ENCODE data around the gene AQP12A.

The AQP12A gene

DNA sequence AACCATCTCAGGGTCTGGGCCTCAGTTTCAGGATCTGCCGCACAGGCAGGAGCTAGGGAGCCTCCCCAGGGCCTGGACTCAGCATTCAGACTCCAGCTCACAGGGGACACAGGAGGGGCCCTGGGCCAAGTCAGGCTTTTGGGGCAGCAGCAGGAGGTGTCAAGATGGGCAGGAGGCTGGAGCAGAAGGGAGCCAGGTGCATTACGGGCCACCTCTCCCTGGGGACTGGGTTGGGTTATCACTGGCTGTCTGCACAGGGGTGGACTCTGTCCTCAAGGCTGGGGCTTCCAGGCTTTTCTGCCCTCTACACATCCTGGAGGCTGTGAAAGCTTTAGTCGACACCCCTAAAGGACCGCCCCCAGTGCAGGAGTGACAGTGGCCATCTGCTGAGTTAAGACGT, 20.0 kb downstream of the AQP12A start:
- DNase-seq: no peak

DNA sequence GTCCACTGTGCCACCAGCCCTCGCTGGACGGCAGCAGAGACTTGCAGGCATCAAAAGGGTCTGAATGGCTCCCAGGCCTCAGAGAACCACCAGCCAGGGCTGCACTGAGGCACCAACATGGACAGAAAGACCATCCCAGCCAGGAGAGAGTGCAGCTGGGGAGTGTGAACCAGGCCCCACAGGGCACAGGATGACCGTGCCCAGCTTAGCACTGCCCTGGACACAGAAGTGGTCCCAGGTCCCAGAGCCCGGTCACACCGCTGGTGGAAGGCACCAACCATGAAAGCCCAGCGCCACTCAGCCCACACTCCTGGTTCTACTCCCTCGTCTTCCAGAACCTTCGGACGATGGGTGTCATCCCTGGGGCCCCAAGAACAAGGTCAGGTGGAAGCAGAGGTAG, 20.5 kb downstream of the AQP12A start:
- DNase-seq: no peak

DNA sequence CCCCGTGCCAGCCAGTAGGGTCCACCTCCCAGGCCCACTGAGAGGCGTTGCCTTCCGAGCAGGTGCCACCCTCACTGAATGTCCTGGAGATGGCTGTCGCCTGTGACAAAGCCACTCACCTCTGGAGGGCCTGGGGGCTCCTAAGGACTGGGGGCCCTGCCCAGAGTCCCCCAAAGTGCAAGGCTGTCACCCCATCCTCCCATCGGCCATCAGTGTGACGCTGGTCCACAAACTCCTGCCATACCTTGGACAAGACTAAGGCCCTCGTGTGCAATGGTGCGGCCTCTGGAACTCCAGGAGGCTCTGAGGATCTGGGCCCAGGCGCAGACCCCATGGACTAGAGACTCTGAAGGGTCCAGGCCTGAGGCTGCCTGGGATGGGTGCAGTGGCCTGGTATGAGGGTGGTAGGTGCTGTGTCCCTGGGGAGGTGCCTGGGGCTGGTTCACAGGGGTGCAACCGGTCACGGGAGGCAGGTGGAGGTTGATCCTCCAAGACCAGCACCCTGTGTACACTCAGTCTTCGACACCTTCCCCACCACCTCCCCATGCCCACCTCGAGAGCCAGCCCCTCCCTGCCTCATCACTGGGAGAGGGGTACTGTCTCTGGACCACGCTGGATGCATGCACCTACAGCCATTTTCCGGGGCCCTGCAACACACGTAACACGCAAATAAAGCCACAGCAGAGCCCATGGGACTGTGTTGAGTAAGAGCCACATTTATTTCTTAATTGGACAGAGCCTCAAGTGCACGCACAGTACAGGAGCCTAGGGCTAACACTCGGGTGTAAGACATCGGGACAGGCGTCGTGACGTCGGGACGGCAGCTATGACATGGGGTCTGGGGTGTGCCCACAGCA, 21.6 kb downstream of the AQP12A start:
- no peak for DNase-seq

DNA sequence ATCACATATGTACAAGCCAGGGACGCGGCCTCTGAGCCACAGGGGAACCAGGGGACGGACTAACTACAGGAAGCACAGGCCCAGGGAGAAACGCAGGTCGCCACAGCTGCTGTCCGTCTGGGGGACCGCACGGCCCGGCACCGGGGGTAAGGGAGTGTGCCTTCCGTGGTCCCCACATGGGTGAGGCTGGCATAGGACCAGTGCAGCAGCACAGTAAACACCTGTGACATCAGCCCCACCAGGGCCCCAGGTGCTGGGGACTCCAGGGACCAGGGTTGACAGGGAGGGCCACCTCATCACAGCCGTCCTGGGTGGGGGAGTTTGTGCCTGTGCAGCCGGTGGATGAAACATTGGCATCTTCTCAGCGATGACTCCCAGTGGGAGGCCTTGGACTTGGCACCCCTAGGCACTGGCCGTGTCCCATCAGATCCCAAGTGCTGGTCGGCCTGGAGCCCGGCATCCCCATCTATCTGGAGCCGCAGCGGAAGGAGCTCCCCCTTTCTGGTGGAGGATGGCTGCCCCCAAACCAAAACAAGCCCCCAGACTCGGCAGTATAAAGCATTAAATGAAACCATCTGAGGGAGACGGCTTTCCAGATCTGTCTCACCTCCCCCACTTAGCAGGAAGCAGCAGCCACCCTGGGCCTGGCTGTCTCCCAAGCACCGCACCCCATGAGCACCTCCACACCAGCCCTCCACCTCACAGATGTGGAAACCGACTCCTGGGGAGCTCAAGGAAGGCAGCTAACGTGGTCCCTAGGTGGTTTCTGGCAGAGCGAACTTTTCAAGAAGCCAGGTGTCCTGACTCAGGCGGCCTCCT, 22.5 kb downstream of the AQP12A start:
- no peak for DNase-seq

DNA sequence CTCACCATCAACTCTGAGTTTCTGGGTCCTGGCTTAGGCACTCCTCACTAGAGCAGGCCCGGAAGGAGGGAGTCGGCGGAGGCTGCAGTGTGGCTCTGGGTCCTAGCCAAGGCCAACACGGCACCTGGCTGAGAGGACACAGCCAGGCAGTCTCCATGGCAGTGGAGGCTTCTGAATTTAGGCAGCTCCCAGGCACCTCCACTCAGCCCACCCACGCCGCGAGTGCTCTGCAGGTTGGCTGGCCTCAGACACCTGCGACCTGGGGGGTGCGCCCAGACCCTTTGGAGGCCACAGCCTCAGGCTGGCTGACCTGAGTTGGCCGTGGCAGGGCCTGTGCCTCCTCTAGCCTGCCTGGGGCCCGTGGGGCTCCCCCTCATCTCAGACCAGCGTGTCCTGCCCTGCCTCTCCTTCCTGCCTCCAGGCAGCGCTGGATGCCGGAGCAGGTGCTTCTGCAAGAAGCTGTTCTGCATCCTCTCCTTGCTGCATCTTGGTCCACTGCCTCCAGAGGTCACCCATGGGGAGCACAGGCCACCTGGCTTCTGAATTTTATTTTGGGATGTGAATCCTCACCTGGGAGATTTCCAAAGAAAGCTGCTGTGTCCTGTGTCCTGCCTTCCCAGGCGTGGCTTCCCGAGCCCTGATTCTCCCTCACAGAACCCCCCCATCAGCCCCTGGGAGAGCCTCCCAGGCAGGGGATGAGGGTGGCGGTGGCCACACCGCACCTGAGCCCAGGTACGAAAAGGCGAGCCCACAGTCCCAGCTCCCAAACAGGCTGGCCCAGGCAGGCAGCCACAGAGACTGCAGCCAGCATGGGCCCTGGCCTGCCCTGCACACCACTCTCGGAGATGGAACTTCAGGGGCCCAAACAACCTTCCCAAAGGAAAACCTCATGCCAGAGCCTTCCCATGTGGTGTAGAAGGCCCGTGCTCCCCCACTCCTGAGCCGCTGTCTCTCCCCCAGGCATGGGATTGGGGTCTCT, 23.4 kb downstream of the AQP12A start:
- DNase-seq: no peak

DNA sequence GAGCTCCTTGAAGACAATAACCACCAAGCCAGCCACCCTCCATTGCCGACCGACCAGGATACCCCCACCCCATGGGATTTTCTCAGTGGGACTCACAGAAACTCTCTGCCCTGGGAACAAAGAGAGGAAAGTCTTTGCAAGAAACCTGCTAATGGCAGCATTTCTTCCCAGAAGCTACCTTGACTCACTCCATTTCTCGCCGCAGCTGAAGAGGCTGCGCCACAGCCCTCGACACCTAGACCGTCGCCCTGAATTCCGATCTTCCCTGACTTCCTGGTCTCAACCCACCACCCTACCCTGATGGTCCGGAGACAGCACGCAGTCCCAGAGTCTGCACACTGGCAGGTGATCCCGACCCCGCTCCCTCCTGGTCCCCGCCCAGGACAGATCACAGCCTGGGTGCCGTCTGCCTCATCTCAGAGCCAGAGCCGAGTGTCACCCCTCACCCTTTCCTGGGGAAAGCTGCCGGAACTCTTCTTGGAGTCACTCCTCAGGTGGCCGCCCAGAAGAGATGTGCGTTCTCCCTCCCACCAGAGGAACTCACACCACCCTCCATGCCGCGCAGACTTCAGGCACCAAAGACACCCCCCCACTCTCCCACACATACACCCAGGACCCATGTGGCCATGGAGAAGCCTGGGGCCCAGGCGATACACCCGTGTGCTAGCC, 24.6 kb downstream of the AQP12A start:
- DNase-seq: no peak

DNA sequence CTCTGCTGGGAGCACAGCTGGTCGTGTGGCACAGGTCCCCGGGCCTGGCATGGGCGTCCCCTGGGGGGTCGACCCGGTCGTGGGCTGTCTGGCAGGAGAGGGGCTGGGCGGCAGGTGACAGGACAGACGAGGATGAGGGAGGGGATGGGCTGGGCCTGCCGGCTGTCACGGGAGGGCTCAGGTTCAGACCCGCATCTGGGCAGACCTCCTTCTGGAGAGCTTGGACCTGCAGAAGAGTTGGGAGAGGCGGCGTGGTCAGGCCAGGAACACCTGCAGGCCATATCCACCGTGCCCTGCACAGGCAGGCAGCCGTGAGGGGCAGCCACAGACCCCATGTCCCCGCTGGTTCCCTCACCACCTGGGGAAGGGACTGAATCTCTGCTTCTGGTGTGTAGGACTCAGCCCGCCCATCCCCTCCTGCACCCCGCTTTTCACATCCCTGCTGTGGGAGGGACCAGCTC, 25.5 kb downstream of the AQP12A start:
- DNase-seq: no peak

DNA sequence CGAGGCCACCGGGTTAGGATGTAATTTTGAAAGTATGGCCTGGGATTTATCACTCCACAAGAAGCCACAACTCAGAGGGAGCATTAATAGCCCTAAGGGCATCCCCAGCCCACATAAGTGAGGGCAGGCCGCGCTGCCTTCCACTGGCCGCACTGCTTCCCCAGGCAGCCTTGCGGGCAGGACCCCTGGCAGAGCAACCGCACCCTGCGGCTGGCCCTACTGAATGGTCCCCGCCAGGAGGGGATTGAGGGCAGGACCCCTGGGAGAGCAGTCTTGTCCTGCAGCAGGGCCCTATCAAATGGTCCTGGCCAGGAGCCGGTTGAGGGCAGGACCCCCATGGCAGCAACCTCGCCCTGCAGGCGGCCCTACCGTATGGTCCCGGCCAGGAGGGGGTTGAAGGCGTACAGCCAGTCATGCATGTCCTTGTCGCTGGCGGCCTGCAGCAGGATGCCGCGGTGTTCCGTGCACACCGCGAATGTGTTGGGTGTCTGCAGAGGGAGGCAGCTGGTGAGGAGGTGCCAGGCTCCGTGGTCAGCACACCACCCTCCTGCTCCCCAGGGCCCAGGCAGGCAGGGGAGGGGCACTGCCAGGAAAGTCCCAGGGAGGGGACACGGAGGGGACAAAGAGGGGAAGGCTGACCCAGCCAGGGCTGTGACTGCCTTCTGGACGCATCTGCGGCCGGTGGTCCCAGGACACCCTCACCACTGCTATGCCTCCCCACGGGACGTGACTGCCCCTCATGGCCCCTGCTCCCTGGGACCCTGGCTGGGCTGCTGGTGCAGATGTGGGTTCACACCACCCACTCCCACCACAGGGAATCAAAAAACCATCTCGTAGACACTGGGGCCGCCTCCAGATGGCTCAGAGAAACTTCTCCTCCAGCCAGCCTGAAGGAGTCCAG, 26.3 kb downstream of the AQP12A start:
- DNase-seq: no peak

DNA sequence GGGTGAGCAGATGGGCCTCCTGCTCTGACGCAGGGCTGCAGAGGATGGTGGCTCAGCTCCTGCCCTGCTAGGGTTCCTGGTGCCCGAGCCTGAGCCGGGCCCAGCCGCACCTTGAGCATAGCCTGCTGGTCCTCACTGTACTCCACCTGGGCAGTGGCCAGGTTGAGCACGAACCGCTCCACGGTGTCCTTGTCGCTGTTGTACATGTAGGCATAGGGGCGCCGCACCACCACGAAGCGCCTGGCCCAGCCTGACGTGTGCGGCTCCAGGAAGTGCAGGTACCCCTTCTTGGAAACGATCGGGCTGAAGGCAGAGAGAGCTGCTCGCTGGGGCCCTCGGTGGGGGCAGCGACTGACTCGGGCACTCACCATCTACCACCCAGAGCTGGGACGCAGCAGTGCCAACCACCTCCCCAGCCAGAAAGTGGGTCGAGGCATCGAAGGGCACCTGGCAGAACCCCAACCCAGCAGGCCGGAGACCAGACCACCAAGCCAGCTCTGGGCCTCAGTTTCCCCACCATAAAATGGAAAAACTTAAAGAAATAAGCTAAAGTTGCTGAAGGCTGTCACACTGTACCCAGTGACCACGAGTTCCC, 27.3 kb downstream of the AQP12A start:
- no peak for DNase-seq

DNA sequence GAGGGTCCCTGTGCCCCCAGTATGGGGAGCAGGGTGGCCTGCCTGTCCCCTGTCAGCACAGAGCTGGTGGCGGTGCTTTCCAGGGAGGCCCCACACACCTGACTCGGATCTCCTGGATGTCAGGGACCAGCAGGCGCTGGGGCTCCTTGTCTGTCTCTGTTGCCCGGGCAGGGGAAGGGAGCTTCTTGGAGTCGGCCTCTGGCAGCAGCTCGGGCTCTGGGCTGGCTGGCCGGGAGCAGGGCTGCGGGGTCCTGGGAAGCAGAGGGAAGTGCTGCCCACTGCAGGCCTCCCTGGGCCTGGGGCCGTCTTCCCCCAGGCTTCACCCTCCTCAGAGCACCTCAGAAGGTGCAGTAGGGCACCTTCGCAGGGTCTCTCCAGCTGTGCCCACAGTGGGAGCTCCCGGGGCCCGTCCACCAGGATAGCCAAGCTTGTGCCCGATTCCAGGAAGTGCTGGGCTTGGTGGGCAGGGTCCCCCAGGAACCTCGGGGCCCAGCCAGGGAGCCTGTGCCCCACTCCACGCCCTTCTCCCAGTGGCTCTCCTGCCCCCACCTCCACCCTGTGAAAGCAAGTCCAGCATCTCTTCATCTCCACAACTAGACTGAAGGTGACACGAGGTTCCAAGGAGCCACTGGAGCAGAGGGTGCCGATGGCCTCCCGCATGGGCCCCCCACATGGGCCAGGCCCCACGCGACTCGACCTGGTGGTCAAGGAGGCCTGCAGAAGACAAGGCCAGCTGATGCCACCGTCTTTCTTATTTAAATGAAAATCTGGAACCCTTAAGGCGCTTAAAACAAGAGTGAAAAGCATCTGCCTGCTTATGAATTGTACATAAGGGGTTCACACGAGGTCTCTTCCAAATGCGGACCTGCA, 28.2 kb downstream of the AQP12A start:
- DNase-seq: no peak

DNA sequence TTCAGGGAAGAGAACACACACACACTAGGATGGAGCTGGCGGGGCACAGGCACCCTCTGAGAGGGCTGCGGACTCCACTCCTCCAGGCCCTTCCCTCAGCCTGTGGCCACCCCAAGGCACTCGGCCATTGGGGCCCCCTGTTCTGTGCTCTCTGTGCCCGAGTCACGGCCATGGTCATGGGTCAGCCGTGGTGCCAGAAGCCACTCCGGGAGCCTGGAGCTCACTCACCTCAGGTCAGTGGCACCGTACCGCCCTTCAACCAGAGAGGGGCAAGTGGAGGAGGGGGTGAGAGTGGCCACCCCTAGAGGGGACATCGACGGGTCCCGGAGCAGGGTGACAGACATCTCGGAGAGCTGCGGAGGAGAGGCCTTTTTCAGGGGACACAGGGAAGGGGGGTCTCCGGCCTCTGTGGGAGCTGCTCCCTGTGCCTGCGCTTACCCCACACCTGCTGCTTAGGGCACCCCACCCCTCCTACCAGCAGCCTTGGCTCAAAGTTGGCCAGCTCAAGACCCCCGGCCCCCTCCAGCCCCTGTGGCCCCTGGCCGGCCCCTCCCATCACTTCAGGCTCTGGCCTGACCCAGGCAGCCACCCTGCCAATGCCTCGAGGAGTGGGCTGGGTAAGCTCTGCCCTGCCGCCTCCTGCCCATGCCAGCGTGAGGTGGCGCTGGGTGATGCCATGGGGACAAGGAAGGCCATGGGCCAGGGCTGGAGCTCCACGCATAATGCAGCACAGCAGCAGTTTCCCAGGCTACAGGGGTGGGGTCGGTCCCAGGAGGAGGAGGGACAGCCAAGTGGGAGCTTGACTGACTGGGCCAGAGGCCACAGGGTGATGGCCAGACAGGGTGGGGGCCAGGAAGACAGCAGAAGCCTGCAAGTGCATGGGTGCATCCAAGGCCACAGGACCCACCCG, 29.3 kb downstream of the AQP12A start:
- no peak for DNase-seq

DNA sequence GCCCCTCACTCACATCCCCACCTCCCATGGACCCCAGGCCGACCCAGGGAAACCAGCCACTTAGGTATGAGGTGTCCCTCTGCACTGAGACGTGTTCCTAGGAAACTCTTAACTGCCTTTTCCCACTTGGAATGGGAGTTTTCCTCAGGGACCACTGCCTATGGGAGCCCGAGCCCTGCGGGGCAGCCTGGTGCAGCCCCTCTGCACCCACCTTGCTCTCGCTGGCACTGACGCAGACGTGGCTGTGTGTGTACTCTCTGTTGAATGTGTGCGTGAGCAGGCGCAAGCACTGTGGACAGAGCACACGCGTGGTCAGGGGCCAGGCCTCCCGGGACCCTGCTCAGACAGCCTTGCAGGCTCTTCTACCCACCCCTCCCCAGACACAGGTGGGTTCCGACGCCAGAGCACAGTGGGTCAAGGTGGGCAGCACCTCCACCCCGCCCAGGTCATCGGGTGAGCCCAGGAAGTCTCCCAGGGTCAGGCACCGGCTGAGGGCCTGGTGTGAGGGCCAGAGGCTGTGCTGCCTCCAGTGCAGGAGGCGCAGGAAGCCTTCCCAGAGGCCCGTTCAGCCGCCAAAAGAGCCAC, 30.0 kb downstream of the AQP12A start:
- no peak for DNase-seq

DNA sequence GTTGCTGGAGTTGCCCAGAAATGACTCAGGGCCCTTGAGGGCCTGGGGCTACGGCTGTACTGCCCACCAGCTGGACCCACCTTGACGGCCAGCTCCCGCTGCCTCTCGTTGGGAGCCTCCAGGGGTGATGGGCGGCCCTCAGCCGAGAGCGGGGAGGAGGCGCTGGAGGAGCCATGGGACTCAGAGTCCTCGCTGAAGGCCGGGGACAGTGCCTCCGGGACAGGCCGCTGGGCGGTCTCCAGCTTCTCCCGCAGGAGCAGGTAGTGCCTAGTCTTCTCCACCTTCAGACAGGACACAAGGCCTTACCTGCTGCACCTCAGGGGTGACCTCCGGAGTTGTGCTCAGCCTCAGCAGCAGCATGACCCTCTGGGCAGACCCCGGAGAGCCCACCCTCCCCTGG, 30.7 kb downstream of the AQP12A start:
- no peak for DNase-seq

DNA sequence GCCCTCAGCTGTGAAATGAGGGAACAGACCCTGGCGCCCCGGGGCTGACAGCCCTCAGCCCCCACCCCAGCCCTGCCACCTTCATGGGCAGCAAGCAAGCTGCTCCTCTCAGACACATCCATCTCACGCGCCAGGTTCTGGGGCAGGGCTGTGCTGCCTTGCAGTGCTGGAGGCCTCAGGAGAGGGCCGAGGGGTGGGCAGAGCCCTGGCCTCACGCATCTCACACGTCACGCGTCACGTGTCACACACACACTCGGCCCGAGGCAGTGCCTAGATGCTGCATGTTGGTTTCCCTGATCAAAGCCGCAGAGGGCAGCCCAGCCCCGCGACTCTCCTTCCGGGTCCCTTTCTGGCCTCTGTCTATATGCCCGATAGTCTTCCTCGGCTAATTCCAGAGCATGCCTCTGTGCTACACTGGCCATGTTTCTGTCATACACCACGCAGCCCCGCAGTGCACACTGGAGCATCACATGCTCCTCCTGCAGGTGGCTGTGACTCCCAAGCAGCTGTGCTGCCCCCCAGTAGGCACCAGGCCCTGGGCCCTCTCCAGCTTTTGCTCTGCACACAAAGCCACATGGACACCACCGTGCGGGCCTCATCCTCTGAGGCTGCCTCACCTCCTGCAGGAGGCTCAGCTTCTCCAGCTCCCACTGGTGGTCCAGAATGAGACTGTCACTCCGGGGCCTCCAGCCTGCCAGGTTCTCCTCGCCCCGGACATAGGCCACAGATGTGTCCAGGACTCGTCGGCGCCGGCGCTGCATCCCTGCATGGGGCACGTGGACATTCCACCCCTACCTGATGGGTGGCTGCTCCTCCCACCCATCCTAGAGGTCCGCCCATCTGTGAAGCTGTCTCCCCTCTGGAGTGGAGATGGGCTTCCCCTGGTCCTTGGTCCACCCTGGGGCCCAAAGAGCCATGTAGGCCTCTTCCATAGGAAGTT, 31.4 kb downstream of the AQP12A start:
- no peak for DNase-seq

DNA sequence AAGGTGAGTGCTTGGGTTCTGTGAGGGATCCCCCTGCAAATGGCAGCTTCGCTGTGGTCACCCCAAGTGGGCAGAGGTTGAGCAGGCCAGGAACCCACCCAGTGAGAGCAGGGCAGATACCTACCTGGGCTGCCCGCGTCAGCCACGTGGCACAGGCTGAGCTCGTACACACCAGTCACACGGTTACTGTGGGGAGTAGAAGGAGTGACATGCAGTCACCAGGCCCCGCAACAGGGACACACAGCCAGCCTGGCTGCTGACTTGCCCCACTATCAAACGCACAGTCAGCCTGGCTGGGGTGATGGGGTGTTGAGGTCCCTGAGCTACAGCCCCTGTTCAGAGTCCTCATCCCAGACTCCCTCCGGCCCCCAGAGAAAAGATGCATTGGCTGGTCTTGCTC, 32.2 kb downstream of the AQP12A start:
- no peak for DNase-seq

DNA sequence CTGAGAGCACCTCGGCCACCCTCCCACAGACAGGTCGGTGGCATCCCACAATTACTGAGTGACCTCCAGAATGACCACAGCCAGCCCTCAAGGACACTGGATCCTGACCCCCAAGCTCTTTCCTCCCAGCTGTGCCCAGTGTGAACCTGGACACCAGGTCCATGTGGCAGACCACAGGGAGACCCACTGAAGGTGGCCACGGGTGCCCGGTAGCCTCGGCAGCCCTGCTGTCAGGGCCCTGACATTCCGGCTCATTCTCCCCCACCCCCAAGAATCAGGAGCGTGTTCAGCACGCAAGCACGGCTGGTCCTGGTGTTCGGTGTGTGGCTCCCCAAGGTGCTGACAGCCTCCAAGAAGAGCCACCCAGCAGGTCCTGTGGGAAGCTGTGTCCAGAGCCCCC, 32.8 kb downstream of the AQP12A start:
- DNase-seq: no peak

DNA sequence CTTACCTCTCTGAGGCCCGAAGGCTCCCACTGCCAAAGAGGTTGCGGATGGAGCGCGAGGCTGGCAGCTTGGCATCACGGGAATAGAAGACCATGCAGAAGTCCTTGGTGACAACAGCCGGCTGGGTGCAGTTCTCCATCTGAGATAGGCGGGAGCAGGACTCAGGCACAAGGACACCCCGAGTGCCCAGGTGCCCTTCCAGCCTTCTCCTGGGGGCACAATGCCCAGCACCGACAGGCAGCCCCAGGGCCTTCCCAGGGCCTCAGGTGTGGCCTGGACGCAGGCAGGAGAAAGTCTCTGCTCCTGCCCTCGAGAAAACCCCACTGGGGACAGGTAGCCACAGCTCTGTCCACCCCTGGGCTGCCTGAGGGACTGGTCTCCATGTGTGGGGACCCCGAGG, 33.6 kb downstream of the AQP12A start:
- DNase-seq: no peak
